A549 (cell line): ENCODE data around the gene ENAH.

Experiments used
- EP300 ChIP-seq, 2 experiments: fragments of >200 bp; sonication (Bioruptor Twin); formaldehyde crosslinking; IDR thresholded peaks; 2 replicates in 1 of 2; 3 replicates in 1 of 2; pipeline ENCODE4 v1.6.1; 2016 to 2017
- FOXS1 ChIP-seq: fragments of 250-450 bp; sonication (Bioruptor Pico); IDR thresholded peaks from 2 replicates; pipeline ENCODE4 v1.5.0; 2020; ENCODE audit warnings: mild to moderate bottlenecking, moderate library complexity
- HOXA7 ChIP-seq: fragments of 250-450 bp; sonication (Bioruptor Pico); IDR thresholded peaks from 2 replicates; pipeline ENCODE4 v1.5.0; 2020; ENCODE audit warnings: mild to moderate bottlenecking, moderate library complexity
- KDM5A ChIP-seq: fragments of 200-600 bp; sonication (generic); IDR thresholded peaks from 2 replicates; pipeline ENCODE4 v1.6.1; 2016; ENCODE audit warnings: antibody characterized with exemption, mild to moderate bottlenecking
- MAZ ChIP-seq: fragments of 150-350 bp; IDR thresholded peaks from 2 replicates; pipeline ENCODE4 v1.6.1; 2014; ENCODE audit warnings: antibody characterized with exemption, low read depth, low read length, borderline replicate concordance
- NFE2L2 ChIP-seq: fragments of 150-350 bp; conservative IDR thresholded peaks from 2 replicates; pipeline ENCODE4 v1.6.1; 2014; ENCODE audit warnings: low read length
- POLR2A ChIP-seq: IDR thresholded peaks from 2 replicates; pipeline ENCODE4 v1.6.1; 2012; ENCODE audit warnings: mild to moderate bottlenecking, low read length
- RCOR1 ChIP-seq: fragments of 150-350 bp; IDR thresholded peaks from 2 replicates; pipeline ENCODE4 v1.6.1; 2014; ENCODE audit warnings: antibody characterized with exemption, low read length, low read depth
- REST ChIP-seq: fragments of 200-600 bp; sonication (generic); IDR thresholded peaks from 2 replicates; pipeline ENCODE4 v1.6.1; 2016; ENCODE audit warnings: antibody characterized with exemption, mild to moderate bottlenecking, moderate library complexity
- RFX5 ChIP-seq: fragments of 450-650 bp; IDR thresholded peaks from 2 replicates; pipeline ENCODE4 v1.7.1; 2014; ENCODE audit warnings: antibody characterized with exemption, mild to moderate bottlenecking, moderate library complexity
- TF ChIP-seq, protein P1 (sequence below): fragments of >200 bp; sonication (Bioruptor Twin); formaldehyde crosslinking; IDR thresholded peaks from 3 replicates; pipeline ENCODE4 v1.5.1; 2016
- TF ChIP-seq, protein P2 (sequence below): IDR thresholded peaks from 2 replicates; pipeline ENCODE4 v1.6.1; 2012
- TF ChIP-seq, protein P3 (sequence below): fragments of 450-650 bp; IDR thresholded peaks from 2 replicates; pipeline ENCODE4 v1.6.1; 2014; ENCODE audit warnings: antibody characterized with exemption

- no peak for TF ChIP-seq POLR2A
- TF ChIP-seq, protein P1, sequence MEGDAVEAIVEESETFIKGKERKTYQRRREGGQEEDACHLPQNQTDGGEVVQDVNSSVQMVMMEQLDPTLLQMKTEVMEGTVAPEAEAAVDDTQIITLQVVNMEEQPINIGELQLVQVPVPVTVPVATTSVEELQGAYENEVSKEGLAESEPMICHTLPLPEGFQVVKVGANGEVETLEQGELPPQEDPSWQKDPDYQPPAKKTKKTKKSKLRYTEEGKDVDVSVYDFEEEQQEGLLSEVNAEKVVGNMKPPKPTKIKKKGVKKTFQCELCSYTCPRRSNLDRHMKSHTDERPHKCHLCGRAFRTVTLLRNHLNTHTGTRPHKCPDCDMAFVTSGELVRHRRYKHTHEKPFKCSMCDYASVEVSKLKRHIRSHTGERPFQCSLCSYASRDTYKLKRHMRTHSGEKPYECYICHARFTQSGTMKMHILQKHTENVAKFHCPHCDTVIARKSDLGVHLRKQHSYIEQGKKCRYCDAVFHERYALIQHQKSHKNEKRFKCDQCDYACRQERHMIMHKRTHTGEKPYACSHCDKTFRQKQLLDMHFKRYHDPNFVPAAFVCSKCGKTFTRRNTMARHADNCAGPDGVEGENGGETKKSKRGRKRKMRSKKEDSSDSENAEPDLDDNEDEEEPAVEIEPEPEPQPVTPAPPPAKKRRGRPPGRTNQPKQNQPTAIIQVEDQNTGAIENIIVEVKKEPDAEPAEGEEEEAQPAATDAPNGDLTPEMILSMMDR: no peak
- TF ChIP-seq NFE2L2: 0 out of 2 replicates have a peak, but pooled peaks have one; percentile 8
- no peak for TF ChIP-seq KDM5A
- TF ChIP-seq REST: no peak
- TF ChIP-seq MAZ: no peak
- TF ChIP-seq, protein P2, sequence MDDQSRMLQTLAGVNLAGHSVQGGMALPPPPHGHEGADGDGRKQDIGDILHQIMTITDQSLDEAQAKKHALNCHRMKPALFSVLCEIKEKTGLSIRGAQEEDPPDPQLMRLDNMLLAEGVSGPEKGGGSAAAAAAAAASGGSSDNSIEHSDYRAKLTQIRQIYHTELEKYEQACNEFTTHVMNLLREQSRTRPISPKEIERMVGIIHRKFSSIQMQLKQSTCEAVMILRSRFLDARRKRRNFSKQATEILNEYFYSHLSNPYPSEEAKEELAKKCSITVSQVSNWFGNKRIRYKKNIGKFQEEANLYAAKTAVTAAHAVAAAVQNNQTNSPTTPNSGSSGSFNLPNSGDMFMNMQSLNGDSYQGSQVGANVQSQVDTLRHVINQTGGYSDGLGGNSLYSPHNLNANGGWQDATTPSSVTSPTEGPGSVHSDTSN: no peak
- TF ChIP-seq, protein P3, sequence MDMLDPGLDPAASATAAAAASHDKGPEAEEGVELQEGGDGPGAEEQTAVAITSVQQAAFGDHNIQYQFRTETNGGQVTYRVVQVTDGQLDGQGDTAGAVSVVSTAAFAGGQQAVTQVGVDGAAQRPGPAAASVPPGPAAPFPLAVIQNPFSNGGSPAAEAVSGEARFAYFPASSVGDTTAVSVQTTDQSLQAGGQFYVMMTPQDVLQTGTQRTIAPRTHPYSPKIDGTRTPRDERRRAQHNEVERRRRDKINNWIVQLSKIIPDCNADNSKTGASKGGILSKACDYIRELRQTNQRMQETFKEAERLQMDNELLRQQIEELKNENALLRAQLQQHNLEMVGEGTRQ: no peak
- TF ChIP-seq RCOR1: no peak
- no peak for TF ChIP-seq HOXA7 (CRISPR knock-in tag)
- TF ChIP-seq EP300 (IDR thresholded peaks at IDR 0.05): no peak
- no peak for TF ChIP-seq FOXS1 (CRISPR knock-in tag)
- no peak for TF ChIP-seq RFX5
These were observed 198.2 kb downstream of the ENAH start for GRCh38 chr1:225454733-225455132.
